Epidermal melanocyte (primary cell): ENCODE results near the gene RPGR.

ENCODE experiments used
- DNase-seq: peaks from one replicate; pipeline ENCODE4 v3.0.0; 2011; ENCODE audit warnings: low spot score; ENCODE audit not compliant: insufficient read length

Gene RPGR

DNA sequence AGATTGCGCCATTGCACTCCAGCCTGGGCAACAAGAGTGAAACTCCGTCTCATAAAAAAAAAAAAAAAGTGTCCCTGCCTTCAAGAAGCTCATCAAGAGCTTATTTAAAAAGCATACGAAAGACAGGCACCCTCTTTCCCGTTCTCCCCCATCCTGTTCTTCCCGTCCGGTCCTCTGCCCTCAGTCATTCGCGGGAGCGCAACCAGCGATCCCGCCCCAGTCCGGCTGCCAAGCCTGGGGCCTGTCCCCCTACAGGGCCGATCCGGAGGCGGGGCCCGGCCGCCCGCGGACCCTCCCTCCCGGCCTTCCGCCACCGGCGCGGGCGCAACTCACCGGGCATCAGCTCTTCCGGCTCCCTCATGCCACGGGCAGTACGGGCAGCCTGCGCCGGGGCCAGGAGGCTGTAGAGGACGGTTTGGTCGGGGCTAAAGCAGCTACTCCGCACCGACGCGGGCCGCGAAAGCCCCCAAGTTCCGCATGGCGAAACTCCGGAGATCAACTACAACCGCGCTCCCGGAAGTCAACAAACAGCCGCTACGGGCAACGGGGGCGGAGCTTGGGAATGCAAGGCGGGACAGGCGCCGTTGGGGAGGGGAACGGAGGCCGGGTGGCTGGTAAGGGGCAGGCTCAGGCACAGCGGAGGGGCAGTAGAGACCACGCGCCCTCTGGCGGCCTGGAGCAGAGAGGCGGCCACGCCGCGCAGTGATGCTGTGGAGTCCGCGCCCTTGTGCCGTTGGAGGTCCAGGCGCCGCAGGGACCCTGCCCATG, at the start of gene RPGR:
Gene RPGR (minus strand): TSS at position 503 of the 768 bp plus-strand sequence. CDS start 142 bp downstream, at position 361.
- peak; percentile 69 for DNase-seq

DNA sequence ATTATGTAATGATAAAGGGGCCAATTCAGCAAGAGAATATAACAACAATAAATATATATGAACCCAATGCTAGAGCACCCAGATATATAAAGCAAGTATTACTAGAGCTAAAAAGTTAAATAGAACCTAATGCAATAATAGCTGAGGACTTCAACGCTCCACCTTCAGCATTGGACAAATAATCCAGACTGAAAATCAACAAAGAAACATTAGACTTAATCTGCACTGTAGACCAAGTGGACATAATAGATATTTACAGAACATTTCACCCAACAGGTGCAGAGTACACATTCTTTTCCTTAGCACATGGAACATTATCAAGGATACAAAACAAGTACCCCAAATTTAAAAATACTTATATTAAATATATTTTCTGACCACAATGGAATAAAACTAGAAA, 49.4 kb upstream of the RPGR start:
- no peak for DNase-seq

- no peak for DNase-seq
Measured at GRCh38 chrX:38375891-38376290, 48.6 kb upstream of the RPGR start.

DNA sequence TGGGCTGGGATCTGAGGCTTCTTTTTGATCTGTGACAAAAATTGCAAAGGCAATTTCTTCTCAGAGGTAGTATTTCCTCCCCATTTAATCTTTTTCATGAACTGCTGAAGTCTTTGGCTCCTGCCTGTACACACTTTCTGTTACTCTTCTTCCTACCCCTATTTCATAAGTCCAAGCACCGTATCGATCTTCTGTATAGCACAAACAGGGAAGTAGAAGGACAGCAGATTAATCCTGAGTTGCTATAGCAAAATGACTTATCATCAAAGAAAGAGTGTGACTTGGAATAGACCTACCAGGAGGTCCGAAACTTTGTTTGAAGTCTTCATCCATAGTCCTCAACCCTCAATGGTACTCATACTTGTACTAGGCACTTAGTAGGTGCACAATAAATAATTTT, 47.1 kb upstream of the RPGR start:
- no peak for DNase-seq

DNA sequence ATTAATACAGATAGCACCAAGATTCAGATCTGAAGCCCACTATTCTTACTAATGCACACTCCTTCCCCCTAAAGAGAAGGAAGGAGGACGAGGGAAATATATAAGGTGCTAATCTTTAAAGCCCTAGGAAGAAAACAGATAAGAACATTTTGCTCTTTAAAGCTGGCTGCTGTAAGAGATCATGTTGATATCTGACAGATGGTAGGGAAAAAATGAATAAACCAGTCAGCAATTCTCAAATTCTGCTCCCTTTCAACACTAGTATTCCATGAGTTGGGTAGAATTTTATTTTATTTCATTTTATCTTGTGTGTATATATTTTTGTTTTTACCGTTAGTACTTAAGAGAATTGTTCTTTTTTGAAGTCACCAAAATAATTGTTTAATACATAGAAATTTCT, 44.3 kb upstream of the RPGR start:
- no peak for DNase-seq

DNA sequence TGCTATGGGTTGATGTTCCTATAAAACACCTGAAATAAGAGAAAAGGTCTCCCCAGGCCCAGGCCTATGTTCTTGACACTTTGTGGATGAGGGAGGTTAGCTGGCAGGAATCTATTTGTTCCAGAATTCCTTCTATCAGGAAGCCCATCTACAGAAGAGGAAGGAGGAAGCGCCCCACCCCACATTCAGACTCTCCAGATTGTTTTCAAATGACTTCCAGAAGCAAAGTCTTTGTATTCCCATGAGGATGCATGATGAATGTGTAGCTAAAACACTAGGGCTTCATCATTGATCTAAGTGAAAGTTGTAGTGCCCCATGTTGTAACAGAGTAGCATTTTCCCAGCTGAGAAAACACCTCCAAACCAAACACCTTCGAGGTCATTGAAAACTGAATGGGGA, 41.5 kb upstream of the RPGR start:
- DNase-seq = no peak

DNA sequence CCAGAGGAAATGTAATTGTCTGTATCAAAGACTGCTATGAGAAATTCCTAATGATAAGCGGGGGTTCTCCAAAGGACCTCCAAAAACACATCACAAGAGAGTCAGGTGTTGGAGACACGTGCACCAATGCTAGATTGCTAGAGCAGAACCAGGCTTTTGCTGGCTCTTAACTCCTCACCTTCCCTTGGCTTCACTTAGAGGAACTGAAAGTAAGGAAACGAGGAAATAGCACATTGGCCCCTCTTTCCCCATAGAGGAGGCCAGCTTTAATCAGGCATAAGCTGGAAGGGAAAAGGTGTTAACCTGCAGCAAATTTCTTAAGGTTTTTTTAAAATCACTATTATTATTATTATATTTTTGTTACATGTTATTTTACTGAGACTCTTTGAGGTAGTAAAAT, 38.6 kb upstream of the RPGR start:
- no peak for DNase-seq

DNA sequence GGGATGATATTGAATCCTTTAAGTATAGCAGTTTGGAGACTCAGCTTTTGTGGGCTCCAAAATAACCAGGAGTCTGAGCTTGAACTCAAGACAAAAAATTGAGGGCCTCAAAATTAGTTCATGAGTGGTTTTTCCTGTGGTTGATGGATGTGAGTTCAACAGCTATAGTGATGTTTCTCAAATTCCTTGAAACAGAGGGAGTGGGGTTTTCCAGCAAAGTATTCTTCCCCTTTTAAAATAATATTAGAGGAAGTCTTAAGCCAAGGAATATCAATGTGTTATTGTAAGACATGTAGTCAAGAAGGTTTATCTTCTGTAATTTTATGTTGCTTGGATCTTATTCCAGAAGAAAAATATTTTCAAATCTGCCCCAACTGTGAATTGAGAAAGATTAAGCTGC, 35.7 kb upstream of the RPGR start:
- no peak for DNase-seq

GRCh38 chrX:38357747-38358673, 30.7 kb upstream of the RPGR start:
- no peak for DNase-seq

DNA sequence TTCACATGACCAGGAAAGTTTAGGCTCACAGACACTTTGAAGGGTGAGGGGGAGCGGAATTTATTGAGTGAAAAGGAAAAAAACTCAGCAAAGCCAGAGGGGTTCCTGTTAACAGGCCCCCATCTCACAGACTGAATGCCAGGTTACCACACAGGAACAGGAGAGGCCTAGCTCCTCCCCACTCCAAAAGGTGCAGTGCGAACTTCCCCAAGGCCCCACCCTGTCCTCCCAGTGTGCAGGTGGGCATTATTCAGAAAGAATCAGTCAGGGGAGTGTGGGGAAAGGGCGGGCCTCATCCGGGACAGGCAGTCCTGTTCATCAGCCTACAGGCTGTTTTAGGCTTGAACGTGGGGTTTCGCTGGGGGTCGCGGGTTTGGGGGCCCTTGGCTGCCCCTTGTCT, 29.1 kb upstream of the RPGR start:
- no peak for DNase-seq

- no peak for DNase-seq
Measured at GRCh38 chrX:38352362-38352761, 25.1 kb upstream of the RPGR start, which contains the start of gene OTC. OTC (plus strand) TSS chrX:38352604; CDS start chrX:38352697, 93 bp downstream.

DNA sequence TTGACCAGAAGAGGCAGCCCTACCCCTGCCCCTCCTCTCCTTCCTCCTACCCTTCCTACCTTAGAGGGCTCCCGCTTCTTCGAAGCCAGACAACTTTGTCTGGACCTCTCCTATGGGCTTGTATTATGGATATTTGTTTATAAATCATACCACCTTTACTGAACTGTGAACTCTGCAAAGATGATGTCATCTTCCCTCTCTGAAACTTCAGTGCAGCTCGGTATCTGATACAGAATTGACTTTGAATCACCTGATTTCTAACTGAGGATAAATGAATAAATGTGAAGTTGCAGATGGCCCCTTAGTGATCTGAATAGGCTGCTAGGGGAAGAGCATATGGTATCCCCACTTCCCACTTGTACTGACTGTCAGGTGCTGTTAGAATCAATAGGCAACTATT, 24.0 kb upstream of the RPGR start:
- no peak for DNase-seq

DNA sequence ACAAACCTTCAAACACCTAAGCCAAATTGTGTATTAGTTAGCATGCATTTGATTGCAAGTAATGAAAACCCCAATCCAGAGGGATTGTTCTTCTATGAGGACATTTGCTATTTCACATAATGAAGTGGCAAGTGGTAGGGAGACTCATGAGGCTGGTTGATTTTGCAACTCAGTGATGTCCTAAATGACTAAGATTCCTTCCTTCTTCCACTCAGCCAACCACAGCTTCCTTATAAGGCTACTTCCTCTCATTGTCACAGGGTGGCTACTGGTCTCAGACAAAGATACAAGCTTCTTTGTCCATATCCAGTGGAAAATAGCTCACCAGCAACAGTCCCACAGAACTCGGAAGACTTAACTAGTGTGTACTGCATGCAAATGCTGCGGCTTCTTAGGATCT, 19.8 kb upstream of the RPGR start:
- DNase-seq = no peak

GRCh38 chrX:38346150-38346549, 18.8 kb upstream of the RPGR start:
- DNase-seq = no peak

- no peak for DNase-seq
Measured at GRCh38 chrX:38342853-38343778, 15.8 kb upstream of the RPGR start.

DNA sequence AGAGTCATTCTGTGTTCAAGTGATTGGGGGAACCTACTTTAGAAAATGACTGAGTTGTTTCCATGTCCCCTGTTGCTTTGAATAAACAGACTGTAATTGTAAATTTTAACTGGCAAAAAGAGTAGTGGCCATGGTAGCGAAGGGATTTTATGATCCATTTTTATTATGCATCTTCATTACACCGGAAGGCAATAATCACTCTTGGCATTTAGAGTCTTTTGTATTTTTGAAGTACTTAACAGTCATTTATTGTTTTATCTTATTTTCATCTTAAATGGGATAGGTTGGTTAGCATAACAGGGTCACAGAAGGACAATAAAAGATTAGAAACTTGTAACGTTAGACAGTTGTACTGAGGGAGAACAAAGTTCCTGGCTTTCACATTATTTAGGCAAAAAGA, 14.1 kb upstream of the RPGR start:
- DNase-seq = no peak

- DNase-seq = no peak
Measured at GRCh38 chrX:38336538-38337240, 9.4 kb upstream of the RPGR start.

DNA sequence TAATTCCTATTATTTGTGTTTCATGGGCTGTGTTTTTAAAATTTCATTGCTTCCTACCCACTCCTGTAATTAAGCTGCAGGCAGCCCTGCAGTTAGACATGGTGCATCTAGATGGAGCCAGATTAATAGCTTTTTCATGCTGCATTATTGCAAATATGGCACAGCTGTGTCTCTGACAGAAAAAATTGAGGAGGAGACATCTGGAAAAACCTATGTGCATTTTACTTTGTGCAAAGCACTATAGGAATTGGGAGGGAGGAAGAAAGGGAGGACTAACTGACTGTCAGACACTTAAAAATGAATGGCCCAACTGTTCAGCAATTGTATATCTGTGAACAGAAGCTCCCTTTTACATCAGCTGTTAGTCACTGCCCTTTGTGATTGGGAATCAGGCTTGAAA, 8.1 kb upstream of the RPGR start:
- DNase-seq = no peak

- DNase-seq = no peak
Measured at GRCh38 chrX:38332505-38332904, 5.2 kb upstream of the RPGR start.

DNA sequence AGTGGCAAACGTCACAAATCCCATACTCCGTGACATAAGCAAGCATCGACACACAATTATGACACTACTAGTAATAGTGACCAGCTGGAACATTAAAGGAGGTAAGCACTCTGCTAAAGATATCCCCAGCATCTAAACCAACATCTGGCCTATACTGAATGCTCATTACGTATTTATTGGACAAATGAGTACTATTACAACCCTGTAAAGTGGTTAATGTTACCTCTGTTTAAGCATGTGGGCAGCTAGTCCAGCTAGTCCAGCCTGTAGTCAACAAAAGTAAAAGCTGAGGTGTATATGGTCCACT, 419 bp upstream of the RPGR start:
- DNase-seq = no peak

- DNase-seq = no peak
Measured at GRCh38 chrX:38326086-38326485, 1.2 kb downstream of the RPGR start.
